Right lobe of liver (tissue), 4 donors: Measurements from ENCODE around the gene CFAP77.

ENCODE experiments used
- POLR2A ChIP-seq: fragments of 450-650 bp; IDR thresholded peaks from one replicate; pipeline ENCODE4 v1.6.1; 2017; ENCODE audit warnings: antibody characterized with exemption, mild to moderate bottlenecking
- TF ChIP-seq, protein P1 (sequence below), 4 donors: fragments of 200-600 bp in 3 of 4; fragments of 450-650 bp in 1 of 4; IDR thresholded peaks; one replicate each; pipeline versions ENCODE4 v1.5.1 to v1.8.0; 2016 to 2022; ENCODE audit warnings: antibody characterized with exemption in 4 of 4, mild to moderate bottlenecking in 2 of 4
- donor health status: DM: no; HTN: no; CAD: no.
- donor health status: DM: no; HTN: no; CAD: no.
- donor health status: DM: no; HTN: yes; CAD: no.

GRCh38 chr9:132499251-132499650 lies 89.2 kb downstream of the CFAP77 start:
- TF ChIP-seq POLR2A, result no peak
- TF ChIP-seq, protein P1, sequence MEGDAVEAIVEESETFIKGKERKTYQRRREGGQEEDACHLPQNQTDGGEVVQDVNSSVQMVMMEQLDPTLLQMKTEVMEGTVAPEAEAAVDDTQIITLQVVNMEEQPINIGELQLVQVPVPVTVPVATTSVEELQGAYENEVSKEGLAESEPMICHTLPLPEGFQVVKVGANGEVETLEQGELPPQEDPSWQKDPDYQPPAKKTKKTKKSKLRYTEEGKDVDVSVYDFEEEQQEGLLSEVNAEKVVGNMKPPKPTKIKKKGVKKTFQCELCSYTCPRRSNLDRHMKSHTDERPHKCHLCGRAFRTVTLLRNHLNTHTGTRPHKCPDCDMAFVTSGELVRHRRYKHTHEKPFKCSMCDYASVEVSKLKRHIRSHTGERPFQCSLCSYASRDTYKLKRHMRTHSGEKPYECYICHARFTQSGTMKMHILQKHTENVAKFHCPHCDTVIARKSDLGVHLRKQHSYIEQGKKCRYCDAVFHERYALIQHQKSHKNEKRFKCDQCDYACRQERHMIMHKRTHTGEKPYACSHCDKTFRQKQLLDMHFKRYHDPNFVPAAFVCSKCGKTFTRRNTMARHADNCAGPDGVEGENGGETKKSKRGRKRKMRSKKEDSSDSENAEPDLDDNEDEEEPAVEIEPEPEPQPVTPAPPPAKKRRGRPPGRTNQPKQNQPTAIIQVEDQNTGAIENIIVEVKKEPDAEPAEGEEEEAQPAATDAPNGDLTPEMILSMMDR (IDR thresholded peaks at IDR 0.05), result no peak
